Lower lobe of right lung (tissue), 2 donors: Measurements from ENCODE around the gene FBXW2. TPM values are rescaled to one million over a fixed set of nuclear protein-coding genes. Genes with fewer than 3 reads are reported as not detected.

Source experiments
- ATAC-seq, 2 donors: fragments of 200-7000 bp; cut with Tn5 transposase; one replicate each; pipeline ENCODE4 v1.9.1; 2020 to 2022; ENCODE audit warnings: mild to moderate bottlenecking in 2 of 2, moderate library complexity in 2 of 2
- DNase-seq: peaks from one replicate; pipeline ENCODE4 v3.0.0-alpha.2; 2020
- H3K27ac ChIP-seq: fragments of 200-600 bp; one replicate; pipeline ENCODE4 v1.8.0; 2022
- H3K27me3 ChIP-seq: fragments of 200-600 bp; one replicate; pipeline ENCODE4 v1.8.0; 2022; ENCODE audit warnings: low read depth
- H3K36me3 ChIP-seq: fragments of 200-600 bp; one replicate; pipeline ENCODE4 v1.8.0; 2022; ENCODE audit warnings: mild to moderate bottlenecking
- H3K4me1 ChIP-seq: fragments of 200-600 bp; one replicate; pipeline ENCODE4 v1.8.0; 2022
- H3K4me3 ChIP-seq: fragments of 200-600 bp; one replicate; pipeline ENCODE4 v1.8.0; 2022; ENCODE audit warnings: mild to moderate bottlenecking
- H3K9me3 ChIP-seq: fragments of 200-600 bp; one replicate; pipeline ENCODE4 v1.8.0; 2022
- intact Hi-C: fragments of 100-400 bp; cut with DNase I; formaldehyde crosslinking; loops from one replicate; pipeline ENCODE4 v1.11.0; 2022
- total RNA-seq: library from RNA; stranded (reverse); fragmentation: NEBNext Ultra II Directional; extraction: Animal tissue kit (Norgen Biotek cat#: 25700); gene quantifications from one replicate; pipeline ENCODE4 v1.2.1, GENCODE V29; 2021
- TF ChIP-seq, protein P1 (sequence below): fragments of 200-600 bp; IDR thresholded peaks from one replicate; pipeline ENCODE4 v1.8.0; 2022; ENCODE audit warnings: antibody characterized with exemption, mild to moderate bottlenecking
- donor health status: DM: no; HTN: yes; CAD: no; lungs with severe emphysema.

The FBXW2 gene
- total RNA-seq, 1 donor from 2014 or later, result 76.7 TPM

DNA sequence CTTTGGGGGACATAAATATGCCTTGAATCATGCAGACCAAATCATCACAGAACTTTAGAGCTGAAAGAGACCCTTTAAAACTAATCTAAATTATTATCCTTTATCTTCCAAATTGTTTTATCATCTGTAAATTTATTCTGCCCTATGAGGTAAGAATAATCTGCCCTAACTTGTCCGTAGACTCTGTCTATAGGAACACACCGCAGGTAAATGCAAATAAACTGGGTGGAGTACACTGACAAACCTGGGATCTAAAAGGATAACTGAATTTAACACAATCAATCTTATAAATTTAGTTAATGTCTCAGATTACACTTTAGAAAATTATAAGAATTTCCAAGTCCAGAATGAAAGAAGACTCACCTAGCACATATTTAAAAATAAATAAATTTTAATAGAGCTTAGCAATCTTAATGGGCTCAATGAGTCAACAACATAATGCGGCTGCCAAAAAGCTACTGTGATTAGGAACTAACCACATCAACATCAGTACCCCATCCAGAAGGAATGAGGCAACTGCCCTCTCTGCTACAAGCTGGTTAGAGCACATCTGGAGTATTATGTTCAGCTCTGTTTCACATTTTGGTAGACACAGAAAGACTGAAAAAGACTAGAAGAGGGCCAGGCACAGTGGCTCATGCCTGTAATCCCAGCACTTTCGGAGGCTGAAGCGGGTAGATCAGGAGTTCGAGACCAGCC, 84.5 kb downstream of the FBXW2 start:
- ATAC-seq (no peak), DNase-seq (no peak)
- H3K36me3 ChIP-seq, result peaks cover 7% of the 10 kb centered on the region
- no peaks in the 10 kb centered on the region for H3K9me3 ChIP-seq
- H3K4me1 ChIP-seq, result peaks cover 39% of the 10 kb centered on the region
- no peak overlapping the region for H3K4me3 ChIP-seq
- no peaks in the 10 kb centered on the region for H3K27me3 ChIP-seq
- TF ChIP-seq, protein P1, sequence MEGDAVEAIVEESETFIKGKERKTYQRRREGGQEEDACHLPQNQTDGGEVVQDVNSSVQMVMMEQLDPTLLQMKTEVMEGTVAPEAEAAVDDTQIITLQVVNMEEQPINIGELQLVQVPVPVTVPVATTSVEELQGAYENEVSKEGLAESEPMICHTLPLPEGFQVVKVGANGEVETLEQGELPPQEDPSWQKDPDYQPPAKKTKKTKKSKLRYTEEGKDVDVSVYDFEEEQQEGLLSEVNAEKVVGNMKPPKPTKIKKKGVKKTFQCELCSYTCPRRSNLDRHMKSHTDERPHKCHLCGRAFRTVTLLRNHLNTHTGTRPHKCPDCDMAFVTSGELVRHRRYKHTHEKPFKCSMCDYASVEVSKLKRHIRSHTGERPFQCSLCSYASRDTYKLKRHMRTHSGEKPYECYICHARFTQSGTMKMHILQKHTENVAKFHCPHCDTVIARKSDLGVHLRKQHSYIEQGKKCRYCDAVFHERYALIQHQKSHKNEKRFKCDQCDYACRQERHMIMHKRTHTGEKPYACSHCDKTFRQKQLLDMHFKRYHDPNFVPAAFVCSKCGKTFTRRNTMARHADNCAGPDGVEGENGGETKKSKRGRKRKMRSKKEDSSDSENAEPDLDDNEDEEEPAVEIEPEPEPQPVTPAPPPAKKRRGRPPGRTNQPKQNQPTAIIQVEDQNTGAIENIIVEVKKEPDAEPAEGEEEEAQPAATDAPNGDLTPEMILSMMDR, result no peak
- H3K27ac ChIP-seq, result no peak overlapping the region
- intact Hi-C loops, result no loop called here

DNA sequence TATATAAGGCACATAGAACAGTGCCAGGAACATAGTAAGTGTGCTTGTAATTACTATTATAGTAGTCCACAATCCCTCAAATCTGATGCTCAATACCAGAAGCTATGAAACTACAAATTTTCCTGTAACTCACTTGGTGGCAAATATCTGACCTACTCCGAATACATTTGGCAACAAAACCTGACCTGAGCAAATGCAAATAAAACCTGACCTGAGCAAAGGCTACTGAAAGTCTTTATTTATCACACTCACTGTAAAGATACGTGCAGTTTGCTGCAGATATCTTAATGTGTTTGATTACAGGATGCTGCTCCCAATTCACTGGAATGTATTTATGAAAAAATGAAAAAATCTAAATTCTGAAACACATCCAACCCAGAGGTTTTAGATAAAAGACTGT, 86.0 kb downstream of the FBXW2 start:
- H3K4me3 ChIP-seq, result no peak overlapping the region
- peaks cover 35% of the 10 kb centered on the region for H3K4me1 ChIP-seq
- ATAC-seq, result no peak
- intact Hi-C loops, result no loop called here
- no peaks in the 10 kb centered on the region for H3K27me3 ChIP-seq
- H3K9me3 ChIP-seq, result no peaks in the 10 kb centered on the region
- TF ChIP-seq, protein P1, result no peak
- H3K36me3 ChIP-seq, result peaks cover 7% of the 10 kb centered on the region
- no peak overlapping the region for H3K27ac ChIP-seq
- no peak for DNase-seq

Other genes starting within 250 kb of the FBXW2 start
- 54.7 TPM for gene CDK5RAP2, start 213.2 kb downstream of the FBXW2 start, total RNA-seq
- gene MEGF9, start 78.9 kb downstream of the FBXW2 start, total RNA-seq, result 71.1 TPM
- 34.1 TPM for gene PSMD5, start 49.5 kb upstream of the FBXW2 start, total RNA-seq
- 24.4 TPM for gene PHF19, start 83.8 kb upstream of the FBXW2 start, total RNA-seq
- 5.8 TPM for gene TRAF1, start 133.4 kb upstream of the FBXW2 start, total RNA-seq